ENCODE data around the gene ZFYVE21.
"Not testable (repeated sequence)": the region's sequence is repeated elsewhere in the genome, so short reads cannot be mapped to it uniquely, and the experiment has no call there.

The ZFYVE21 gene

DNA sequence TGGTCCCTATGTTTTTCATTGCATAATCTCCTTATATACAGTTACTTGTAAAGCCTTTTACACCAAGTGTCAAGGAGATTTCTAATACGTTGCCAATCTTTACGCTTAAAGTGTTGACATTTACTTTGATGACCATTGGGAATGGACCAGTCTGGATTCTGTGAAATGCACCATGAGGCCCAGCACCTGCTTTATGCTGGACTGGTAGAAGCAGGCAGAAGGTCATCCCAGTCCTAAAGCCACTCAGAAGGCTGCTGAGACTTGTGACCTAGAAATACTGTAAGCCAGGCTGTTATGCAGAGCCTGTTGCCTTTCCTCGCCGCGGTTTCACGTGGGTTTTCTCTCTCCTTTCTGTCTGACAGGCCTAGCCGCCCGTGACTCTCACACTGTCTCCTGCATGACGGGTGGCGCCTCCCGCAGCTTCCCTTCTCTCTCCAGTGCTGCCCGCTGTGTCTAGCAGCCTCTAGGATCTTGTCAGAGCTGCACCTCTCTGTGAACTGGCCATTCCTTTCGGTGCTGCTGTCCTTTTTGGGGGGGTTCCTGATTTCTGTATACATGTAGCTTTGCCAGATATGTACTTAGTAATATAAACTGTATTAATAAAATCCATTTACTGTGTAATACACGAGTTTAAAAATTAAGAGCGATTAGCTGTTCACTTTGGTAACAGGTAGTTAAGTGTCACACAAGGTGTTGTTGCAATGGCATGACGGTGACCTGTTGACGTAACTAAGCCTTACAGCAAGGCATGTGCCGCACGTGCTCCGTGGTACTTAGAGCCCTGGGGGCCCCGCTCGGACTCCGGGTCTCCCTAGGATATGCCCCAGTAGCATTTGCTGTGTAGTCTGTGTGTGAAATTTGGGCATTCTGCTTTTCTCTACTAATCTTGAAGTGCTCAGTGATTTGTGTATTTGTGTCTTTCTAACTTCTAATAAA is 30.1 kb upstream of the ZFYVE21 start:
- H3K4me3 Mint-ChIP-seq, result no peak overlapping the region
- no peaks in the 10 kb centered on the region for H3K27me3 Mint-ChIP-seq
- no peaks in the 10 kb centered on the region for H3K9me3 Mint-ChIP-seq
- ATAC-seq (replicated peaks) (no peak), DNase-seq (no peak)
- H3K27ac Mint-ChIP-seq, result peak overlapping the region; percentile 19 to 74
- peaks cover 1 to 3% of the 10 kb centered on the region in 2 donors for H3K4me1 Mint-ChIP-seq (ENCODE audit: low read depth in 2 of 2)
- peaks cover 86% of the 10 kb centered on the region for H3K36me3 Mint-ChIP-seq (ENCODE audit: insufficient read depth)

DNA sequence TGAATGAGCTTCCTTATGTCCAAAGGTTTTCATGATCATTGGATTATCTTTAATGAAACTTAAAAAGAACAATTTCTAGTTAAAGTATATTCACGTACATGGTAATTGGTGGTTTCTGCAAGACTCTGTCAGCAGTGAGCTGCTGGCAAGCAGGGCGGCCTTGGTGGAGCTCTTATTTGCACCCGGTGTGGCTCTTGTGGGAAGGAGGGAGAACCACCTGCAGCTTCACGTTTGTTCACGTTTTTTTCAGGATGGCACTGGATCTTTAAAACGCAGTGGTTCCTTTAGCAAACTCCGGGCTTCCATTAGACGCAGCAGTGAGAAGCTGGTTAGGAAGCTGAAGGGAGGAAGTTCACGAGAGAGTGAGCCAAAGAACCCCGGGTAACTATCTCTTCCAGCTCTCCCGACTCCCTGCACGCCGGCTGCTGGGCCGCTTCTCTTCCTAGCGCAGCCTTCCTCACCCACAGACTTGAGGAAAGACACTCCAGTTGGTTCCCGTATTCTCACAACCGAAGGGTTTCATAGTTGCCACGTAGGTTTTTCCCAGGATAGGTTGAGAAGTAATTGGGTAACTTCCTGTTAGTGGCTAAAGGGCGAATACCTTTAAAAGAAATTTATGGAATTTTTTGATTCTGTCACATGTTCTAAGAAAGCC is 28.7 kb upstream of the ZFYVE21 start:
- Mint-ChIP-seq H3K27me3 (no peaks in the 10 kb centered on the region), H3K27ac (no peak overlapping the region), H3K4me1 (ENCODE audit: low read depth in 2 of 2) (peaks cover 1 to 3% of the 10 kb centered on the region in 2 donors), H3K36me3 (ENCODE audit: insufficient read depth) (peaks cover 79% of the 10 kb centered on the region), H3K4me3 (no peak overlapping the region), H3K9me3 (no peaks in the 10 kb centered on the region)
- ATAC-seq (replicated peaks) (no peak), DNase-seq (no peak)

DNA sequence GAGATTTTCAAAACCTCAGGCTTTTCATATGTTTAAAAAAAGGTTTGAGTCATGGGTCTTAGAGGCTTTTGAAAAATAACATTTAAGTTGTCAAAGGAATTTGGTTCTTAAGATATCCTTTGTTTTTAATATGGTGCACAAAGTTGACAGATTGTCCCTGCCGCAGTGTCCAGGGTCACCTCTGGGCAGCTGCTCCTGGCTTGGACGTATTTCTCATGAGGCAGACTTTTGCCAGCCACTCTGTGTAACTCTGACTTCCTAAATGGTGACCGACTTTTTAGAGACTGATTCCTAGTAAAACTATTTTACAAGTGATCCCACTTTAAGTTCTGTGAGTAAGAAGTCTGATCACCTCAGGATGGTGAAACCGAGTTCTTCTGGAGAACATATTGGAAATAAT is 27.9 kb upstream of the ZFYVE21 start:
- DNase-seq (no peak), ATAC-seq (replicated peaks) (no peak)
- Mint-ChIP-seq H3K4me3 (no peak overlapping the region), H3K36me3 (ENCODE audit: insufficient read depth) (peaks cover 74% of the 10 kb centered on the region), H3K9me3 (no peaks in the 10 kb centered on the region), H3K27me3 (no peaks in the 10 kb centered on the region), H3K27ac (no peak overlapping the region), H3K4me1 (ENCODE audit: low read depth in 2 of 2) (peaks cover 1 to 3% of the 10 kb centered on the region in 2 donors)

DNA sequence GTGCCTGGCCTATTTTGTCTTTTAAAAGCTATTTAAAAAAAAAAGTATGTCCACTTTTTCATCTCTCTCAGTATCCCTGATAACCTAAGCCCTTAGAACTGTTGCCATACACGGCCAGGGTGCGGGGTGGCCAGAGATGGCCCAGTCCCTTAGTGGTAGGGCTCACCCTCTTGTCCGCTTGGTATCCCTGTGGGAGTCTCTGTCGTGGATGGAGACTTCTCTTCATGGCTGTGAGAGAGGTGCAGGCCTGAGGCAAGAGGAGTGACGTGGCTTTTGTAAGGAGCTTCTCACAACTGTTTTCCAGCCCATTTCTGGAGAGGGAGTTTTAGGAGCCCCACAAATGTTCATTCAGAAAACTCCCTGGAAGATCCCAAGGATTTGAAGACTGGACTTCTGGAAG is 27.2 kb upstream of the ZFYVE21 start:
- H3K27ac Mint-ChIP-seq, result no peak overlapping the region
- peaks cover 73% of the 10 kb centered on the region for H3K36me3 Mint-ChIP-seq (ENCODE audit: insufficient read depth)
- ATAC-seq (replicated peaks), result no peak

DNA sequence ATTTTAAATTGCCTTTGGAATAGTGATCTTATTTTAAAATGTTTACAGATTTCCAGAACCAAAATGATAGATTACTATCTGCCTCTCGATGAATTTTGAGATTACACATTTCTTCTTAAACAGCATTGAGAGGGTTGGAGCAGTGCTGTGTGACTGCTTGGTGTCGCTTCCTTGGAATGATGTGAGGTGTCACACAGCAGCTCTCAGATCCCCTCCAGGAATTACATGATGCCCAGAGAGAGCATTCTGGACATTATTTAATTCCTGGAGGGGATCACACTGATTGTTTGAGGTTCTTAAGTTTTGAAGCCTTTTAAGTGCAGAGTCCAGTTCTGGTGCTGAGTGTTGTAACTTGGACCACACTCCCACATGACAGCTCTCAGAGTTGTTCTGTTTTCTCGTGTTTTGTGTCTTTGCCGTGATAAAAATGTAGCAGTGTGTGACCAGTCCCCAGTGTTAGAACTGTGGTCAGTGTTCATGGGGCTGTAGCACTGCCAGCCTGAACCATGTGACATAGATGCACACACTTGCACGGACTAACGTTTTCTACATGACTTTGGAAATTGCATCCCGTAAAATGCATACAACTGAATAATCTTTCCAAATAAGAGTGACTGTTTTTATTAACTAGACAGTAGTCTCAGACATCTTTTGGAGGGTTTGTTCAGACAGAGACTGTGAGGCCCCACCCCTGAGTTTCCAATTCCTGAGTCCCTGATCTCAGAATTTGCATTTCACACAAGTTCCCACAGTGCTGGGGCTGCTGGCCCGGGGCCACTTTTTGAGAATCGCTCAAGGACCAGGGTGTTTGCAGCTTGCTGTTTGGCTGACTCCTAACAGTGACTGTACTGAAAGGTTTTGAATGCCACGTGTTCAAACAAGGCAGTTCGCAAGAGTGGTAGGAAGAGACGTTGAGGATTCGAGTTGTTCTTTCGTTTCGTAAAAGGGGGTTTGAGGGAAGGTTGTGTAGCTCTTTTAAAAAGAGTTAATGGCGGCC is 26.4 kb upstream of the ZFYVE21 start:
- H3K27me3 Mint-ChIP-seq, result no peaks in the 10 kb centered on the region
- DNase-seq (no peak), ATAC-seq (replicated peaks) (no peak)
- peak overlapping the region in 1 of 2 donors; percentile 41 for H3K27ac Mint-ChIP-seq
- H3K4me1 Mint-ChIP-seq (ENCODE audit: low read depth in 2 of 2), result peaks cover 1 to 3% of the 10 kb centered on the region in 2 donors
- peaks cover 73% of the 10 kb centered on the region for H3K36me3 Mint-ChIP-seq (ENCODE audit: insufficient read depth)
- no peak overlapping the region for H3K4me3 Mint-ChIP-seq
- H3K9me3 Mint-ChIP-seq, result no peaks in the 10 kb centered on the region

More for the DNA sequence above, 27.2 kb upstream of the ZFYVE21 start:
- H3K9me3 Mint-ChIP-seq, result no peaks in the 10 kb centered on the region
- no peak for DNase-seq
- peaks cover 1 to 3% of the 10 kb centered on the region in 2 donors for H3K4me1 Mint-ChIP-seq (ENCODE audit: low read depth in 2 of 2)
- H3K27me3 Mint-ChIP-seq, result no peaks in the 10 kb centered on the region
- no peak overlapping the region for H3K4me3 Mint-ChIP-seq

DNA sequence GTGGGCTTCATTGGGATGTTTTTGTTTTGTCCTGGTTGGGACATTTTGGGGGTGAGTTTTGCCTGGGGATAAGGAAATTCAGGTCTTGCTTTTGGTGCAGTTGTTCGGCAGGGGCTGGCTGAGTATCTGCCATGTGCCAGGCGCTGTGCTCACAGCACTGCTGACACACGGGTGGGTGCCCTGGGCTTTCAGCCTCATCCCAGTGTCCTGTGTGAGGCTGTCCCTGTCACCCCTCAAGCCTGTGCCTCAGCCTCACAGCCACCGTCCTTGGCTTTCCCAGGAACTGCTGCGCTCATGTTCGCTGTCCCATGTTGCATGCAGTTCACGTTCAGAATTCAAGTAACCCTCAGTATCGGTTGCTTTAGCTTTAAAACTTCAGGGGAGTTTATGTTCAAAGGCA is 25.3 kb upstream of the ZFYVE21 start:
- H3K9me3 Mint-ChIP-seq, result no peaks in the 10 kb centered on the region
- ATAC-seq (replicated peaks), result no peak
- no peak for DNase-seq
- H3K27me3 Mint-ChIP-seq, result no peaks in the 10 kb centered on the region
- no peak overlapping the region for H3K4me3 Mint-ChIP-seq
- peaks cover 3 to 4% of the 10 kb centered on the region in 2 donors for H3K4me1 Mint-ChIP-seq (ENCODE audit: low read depth in 2 of 2)
- no peak overlapping the region for H3K27ac Mint-ChIP-seq
- H3K36me3 Mint-ChIP-seq (ENCODE audit: insufficient read depth), result peaks cover 65% of the 10 kb centered on the region

DNA sequence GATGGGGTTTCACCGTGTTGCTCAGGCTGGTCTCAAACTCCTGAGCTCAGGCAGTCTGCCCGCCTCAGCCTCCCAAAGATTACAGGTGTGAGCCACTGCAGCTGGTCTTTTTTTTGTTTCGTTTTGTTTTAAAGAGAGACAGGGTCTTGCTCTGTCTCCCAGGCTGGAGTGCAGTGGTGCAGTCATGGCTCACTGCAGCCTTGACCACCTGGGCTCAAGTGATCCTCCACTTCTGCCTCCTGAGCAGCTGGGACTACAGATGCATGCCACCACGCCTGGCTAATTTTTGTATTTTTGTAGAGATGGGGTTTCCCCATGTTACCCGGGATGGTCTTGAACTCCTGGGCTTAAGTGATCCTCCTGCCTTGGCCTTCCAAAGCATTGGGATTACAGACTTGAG is 24.0 kb upstream of the ZFYVE21 start:
- not testable (repeated sequence) for ATAC-seq (replicated peaks); H3K27me3 Mint-ChIP-seq; H3K4me1 Mint-ChIP-seq (ENCODE audit: low read depth in 2 of 2); H3K4me3 Mint-ChIP-seq; H3K9me3 Mint-ChIP-seq; DNase-seq
- H3K27ac Mint-ChIP-seq, result peak overlapping the region; percentile 35
- H3K36me3 Mint-ChIP-seq (ENCODE audit: insufficient read depth), result peaks cover 52% of the 10 kb centered on the region

DNA sequence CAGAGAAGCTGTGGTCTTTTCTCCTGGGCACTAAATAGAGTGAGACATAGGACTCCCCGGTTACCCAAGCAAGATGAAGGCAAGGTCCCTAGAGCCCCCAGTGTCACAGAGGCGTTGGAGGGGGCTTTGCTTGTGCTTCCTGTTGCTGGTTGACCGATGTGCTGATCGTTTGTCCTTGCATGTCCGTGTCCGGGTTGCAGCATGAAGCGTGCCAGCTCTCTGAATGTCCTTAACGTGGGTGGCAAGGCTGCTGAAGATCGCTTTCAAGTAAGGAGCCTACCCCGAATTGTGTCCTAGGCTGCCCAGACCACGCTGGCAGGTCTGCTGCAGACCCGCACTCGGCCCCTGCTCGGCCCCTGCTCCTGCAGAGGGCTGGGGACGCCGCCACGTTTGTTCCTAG is 23.5 kb upstream of the ZFYVE21 start:
- Mint-ChIP-seq H3K4me1 (ENCODE audit: low read depth in 2 of 2) (peaks cover 6 to 9% of the 10 kb centered on the region in 2 donors), H3K4me3 (no peak overlapping the region), H3K9me3 (no peaks in the 10 kb centered on the region), H3K27ac (peak overlapping the region in 1 of 2 donors; percentile 35), H3K27me3 (no peaks in the 10 kb centered on the region), H3K36me3 (ENCODE audit: insufficient read depth) (peaks cover 47% of the 10 kb centered on the region)
- DNase-seq (no peak), ATAC-seq (replicated peaks) (no peak)

DNA sequence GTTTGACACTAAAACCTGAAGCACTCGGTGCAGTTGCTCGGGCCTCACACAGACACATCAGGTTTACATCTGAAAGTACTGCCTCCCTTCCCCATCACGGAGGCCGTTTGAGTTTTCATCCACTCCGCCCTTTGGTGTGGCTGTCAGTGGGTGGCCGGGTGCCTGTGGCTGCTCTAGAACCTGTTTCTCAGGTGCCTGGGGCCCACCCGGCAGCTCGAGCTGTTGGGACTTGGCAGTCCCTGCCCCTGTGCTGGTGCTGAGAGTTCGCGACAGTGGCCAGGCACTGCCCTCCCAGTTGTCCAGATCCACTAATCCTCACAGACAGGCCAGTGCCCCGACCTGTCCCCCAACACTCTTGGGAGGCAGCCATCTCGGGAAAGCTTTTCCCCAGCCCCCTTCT is 22.7 kb upstream of the ZFYVE21 start:
- H3K4me1 Mint-ChIP-seq (ENCODE audit: low read depth in 2 of 2), result peaks cover 6 to 9% of the 10 kb centered on the region in 2 donors
- H3K36me3 Mint-ChIP-seq (ENCODE audit: insufficient read depth), result peaks cover 40% of the 10 kb centered on the region
- no peak overlapping the region for H3K27ac Mint-ChIP-seq
- no peaks in the 10 kb centered on the region for H3K27me3 Mint-ChIP-seq
- ATAC-seq (replicated peaks), result no peak
- H3K4me3 Mint-ChIP-seq, result no peak overlapping the region
- no peak for DNase-seq
- no peaks in the 10 kb centered on the region for H3K9me3 Mint-ChIP-seq

DNA sequence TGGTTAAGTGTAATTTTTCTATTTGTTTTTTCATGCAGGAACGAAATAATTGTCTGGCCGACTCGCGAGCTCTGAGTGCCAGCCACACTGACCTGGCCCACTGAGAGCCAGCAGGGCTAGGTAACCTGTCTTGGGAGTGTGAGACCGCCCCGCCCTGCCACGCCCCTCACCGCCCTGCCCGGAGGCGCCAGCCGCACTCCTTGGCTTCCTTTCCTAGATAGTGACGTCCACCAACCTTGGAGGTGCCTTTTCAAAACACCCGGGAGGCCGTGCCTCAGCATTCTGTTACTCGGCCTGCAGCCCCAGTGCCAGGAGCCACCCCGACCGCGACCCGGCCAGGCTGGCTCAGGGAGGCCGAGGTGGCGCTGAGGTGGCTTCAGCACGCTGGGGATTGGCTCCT is 22.1 kb upstream of the ZFYVE21 start:
- Mint-ChIP-seq H3K9me3 (no peaks in the 10 kb centered on the region), H3K4me3 (no peak overlapping the region), H3K27ac (peak overlapping the region in 1 of 2 donors; percentile 29), H3K4me1 (ENCODE audit: low read depth in 2 of 2) (peaks cover 6 to 8% of the 10 kb centered on the region in 2 donors), H3K36me3 (ENCODE audit: insufficient read depth) (peaks cover 34% of the 10 kb centered on the region), H3K27me3 (no peaks in the 10 kb centered on the region)
- no peak for ATAC-seq (replicated peaks)
- no peak for DNase-seq

DNA sequence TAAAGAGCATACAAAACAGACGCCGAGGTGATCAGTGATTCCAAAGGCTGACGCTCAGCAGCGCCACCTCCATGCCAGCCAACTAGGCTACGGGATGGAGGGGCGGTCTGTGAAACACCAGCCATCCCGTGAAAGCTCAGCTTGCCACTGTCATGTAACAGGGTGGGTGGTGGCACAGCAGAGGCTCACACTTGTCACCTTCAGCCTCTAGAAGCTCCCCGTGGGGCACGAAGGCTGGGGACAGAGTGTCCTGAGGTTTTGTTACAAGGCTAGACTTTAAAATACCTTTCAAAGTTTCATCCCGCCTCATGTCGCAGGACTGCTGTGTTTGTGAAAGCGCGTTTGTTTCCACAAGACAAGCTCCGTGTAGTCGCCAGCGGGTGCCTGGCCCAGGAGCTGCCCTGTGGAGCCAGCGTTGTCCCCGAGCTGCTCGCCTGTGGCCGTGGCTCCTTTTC is 21.0 kb upstream of the ZFYVE21 start:
- H3K27me3 Mint-ChIP-seq, result no peaks in the 10 kb centered on the region
- ATAC-seq (replicated peaks) (no peak), DNase-seq (no peak)
- no peak overlapping the region for H3K27ac Mint-ChIP-seq
- no peaks in the 10 kb centered on the region for H3K9me3 Mint-ChIP-seq
- H3K4me3 Mint-ChIP-seq, result no peak overlapping the region
- peaks cover 4 to 8% of the 10 kb centered on the region in 2 donors for H3K4me1 Mint-ChIP-seq (ENCODE audit: low read depth in 2 of 2)
- peaks cover 33% of the 10 kb centered on the region for H3K36me3 Mint-ChIP-seq (ENCODE audit: insufficient read depth)

DNA sequence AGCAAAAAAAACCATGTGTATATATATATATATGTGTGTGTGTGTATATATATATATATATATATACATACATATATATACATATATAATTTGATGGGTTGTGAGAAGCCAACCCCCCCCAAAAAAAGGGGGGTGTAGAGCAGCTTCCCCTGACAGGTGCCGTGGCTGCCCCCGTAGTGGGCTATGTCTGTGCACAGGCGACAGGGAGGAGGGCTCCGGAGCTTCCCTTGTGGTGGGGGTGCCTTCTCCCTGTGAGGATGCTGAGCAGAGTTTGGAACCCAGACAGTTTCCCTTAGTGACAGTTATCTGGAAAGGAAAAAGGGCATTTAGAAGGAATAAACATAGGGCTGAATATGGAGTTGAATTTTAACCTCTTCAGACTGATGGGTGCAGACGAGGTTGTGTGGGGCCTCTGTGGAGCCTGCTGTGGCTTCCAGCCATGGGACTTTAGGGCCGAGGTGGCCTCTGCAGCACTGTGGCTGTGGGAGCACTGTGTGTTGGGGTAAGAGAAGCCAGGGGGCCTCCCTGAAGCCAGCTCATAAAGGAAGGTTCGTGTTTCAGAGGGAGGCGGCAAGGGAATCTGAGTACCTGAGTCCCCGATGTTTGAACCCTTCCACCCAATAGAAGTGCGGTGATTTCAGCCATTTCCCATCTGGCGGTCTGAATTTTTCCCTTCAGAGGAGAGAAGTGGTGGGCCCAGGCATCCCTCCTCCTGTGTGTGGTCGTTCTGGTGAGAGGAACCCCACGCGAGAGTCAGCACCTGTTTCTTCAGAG is 20.1 kb upstream of the ZFYVE21 start:
- Mint-ChIP-seq H3K9me3 (no peaks in the 10 kb centered on the region), H3K27me3 (no peaks in the 10 kb centered on the region), H3K36me3 (ENCODE audit: insufficient read depth) (peaks cover 35% of the 10 kb centered on the region), H3K27ac (no peak overlapping the region), H3K4me3 (no peak overlapping the region), H3K4me1 (ENCODE audit: low read depth in 2 of 2) (peaks cover 3 to 9% of the 10 kb centered on the region in 2 donors)
- DNase-seq (no peak), ATAC-seq (replicated peaks) (no peak)

Measured in effector memory CD8-positive, alpha-beta T cell (primary cell).